Stimulated activated CD4-positive, alpha-beta T cell treated with anti-CD3 and anti-CD28 coated beads, Interleukin-12 subunit alpha, Interleukin-12 subunit beta, amount 100 ng/mL, for 4 hours (primary cell): Measurements from ENCODE around the gene S100A1.

ENCODE experiments used
- DNase-seq: peaks from one replicate; pipeline ENCODE4 v3.0.0-alpha.2; 2020

Gene S100A1

DNA sequence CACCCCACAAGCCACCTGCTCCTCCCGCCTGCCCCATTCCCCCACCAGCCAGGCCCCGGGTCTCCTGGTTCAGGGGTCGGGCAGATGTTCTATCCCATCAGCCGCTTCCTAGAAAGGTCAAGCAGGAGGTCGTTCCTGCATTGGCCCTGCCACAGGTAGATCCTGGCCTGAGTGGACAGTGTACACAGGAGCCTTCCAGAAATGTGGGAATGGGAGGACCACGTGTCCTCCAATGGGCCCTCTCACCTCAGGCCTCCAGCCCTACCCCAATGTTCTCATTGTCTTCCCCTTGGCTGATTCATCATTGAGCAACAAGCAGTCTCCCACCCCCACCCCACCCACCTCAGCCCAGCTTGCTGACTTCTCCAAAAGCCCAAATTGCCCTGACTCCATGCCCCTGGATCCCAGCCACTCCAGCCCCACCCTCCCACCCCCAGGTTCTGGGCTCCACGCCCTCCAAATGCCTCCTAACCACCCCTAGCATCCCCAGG is 17.4 kb upstream of the S100A1 start:
- DNase-seq = no peak

GRCh38 chr1:153611356-153611755 is 16.9 kb upstream of the S100A1 start:
- DNase-seq = no peak

- DNase-seq = no peak
These were observed 16.0 kb upstream of the S100A1 start for GRCh38 chr1:153612111-153612754.

GRCh38 chr1:153612755-153613331 is 15.4 kb upstream of the S100A1 start, which contains the start of gene S100A16:
TSS of gene S100A16 (minus strand) at chr1:153613137. CDS start at chr1:153608151, 4,986 bp downstream.
- DNase-seq = no peak

- no peak for DNase-seq
These were observed 14.8 kb upstream of the S100A1 start for GRCh38 chr1:153613406-153613805.

GRCh38 chr1:153614189-153614900 is 13.9 kb upstream of the S100A1 start:
- no peak for DNase-seq

DNA sequence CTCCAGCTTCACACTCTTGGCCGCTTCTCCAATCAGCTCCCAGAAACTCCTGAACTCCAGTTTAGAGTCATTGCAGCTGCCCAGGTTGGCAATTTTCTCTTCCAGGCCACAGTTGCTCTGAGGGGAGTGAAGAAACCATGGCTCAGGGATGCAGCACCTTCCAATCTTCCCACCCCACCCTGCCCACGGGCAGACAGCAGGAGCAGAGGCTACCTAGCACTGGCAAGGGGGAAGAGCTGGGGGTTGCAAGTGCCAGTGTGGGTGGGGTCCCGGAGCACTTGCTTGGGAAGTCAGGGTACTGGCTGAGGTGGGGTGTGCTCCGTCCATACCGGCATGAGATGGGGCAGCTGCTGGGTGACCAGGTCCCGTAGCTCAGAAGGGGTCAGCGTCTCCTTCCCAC is 13.3 kb upstream of the S100A1 start:
- DNase-seq = no peak

- no peak for DNase-seq
These were observed 12.8 kb upstream of the S100A1 start for GRCh38 chr1:153615406-153615805.

DNA sequence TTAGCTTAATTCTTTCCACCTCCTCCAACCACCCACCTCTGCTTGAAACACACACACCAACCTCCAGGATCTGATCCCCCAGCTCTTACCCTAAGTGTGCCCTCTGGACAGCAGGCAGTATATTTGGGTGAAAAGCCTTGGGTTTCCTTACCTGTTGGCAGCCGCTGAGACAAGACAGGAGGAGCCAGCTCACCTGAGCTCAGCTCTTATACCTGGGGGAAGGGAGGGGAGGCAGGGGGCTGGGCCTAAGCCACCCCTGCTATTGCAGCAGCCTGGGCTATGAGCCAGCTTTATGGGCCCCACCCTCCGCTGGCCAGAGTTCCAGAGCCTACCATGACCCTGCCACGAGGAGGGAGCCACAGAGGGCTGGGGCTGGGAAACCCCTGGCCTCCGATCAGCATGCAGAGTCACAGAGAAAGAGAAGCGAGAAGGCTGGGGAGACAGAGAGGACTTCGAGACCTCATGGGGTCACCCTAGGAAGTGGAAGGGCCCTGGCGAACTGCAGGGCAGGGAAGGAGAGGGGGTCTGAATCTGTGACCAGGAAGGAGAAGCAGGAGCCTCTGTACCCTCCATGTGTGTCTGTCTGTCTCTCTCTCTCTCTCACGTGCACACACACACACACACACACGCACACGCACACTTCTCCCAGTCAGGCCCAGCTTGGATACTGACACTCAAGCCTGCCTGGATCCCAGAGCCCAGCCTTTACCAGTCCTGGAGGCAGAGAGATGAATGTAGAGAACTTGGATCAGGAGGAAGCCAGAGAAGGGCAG is 11.9 kb upstream of the S100A1 start, which contains the start of gene S100A14:
TSS of gene S100A14 (minus strand) at position 182 of the 773 bp plus-strand sequence. CDS start 467 bp downstream, outside the sequence.
- DNase-seq = no peak

- DNase-seq = no peak
These were observed 11.3 kb upstream of the S100A1 start for GRCh38 chr1:153616917-153617311.

DNA sequence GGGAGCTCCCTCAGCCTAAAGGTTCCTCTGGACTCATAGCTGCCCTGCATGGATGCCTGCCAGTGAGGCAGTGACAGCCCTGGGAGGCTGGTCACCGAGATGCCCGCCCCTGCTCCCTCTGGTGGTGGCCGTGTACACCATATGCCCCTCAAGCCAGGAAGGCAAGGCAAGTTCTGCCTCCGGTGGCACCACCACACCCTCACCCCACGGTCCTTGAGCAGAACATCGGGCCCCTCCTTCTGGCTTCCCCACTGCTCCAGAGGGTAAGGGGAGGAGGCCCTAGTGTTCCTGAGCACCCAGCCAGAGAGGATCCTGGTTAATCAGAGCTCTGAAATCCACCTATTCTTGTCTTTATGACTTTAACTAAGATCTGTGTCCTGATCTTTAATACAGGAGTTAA is 10.6 kb upstream of the S100A1 start:
- no peak for DNase-seq

- DNase-seq = no peak
These were observed 9.1 kb upstream of the S100A1 start for GRCh38 chr1:153619171-153619570.

DNA sequence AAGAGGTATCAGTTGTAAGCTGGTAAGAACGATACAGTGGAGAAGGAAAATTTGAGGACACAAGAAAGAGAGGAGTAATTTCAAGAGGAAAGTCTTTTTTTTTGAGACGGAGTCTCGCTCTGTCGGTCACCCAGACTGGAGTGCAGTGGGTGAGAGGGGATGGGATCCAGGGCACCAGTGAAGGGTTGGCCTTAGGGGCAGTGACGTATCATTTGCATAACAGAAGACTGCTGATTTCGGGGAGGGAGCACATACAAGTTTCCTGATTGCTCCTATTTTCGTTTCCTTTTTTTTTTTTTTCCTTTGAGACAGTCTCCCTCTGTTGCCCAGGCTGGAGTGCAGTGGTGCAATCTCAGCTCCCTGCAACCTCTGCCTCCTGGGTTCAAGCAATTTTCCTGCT is 5.1 kb upstream of the S100A1 start:
- DNase-seq = no peak

- no peak for DNase-seq
These were observed 3.1 kb upstream of the S100A1 start for GRCh38 chr1:153624965-153625611.

GRCh38 chr1:153626477-153626903 is 1.7 kb upstream of the S100A1 start:
- DNase-seq = no peak

DNA sequence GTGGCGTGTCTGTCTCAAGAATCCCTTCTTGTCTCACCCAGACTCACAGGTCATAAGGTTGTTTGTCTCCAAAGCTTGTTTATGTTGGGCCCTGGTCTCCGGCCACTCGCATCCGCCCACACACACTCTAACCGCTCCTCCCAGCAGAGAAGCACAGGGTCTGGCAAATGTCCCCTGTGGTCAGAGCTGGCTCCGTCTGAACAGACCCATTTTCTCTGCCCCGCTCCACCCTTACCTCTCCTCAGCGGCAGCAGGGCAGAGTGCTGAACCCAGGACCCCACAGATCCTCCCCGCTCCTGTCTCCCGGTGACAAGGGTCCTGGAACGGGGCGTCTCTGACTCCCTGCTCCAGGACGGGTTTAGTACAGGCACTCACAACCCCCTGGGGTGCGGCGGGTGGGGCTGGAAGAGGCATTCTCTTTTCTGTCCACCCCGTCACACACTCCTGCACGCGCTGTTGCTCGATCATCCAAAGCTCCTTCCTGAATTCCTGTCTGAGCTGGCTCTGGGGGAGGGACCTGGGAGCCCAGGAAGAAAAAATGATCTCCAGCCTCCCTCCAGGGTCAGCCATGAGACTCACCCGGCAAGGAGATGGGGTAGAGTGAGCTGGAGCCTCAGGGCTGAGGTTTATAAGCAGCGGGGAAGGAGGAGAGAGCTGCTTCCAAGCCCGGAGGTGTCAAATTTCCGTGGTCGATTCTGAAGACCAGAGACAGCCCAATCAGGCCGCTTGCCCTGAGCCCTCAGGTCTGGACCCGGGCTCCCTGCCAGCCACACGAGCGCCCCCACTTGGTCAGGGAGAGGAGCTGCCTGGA is 1.1 kb upstream of the S100A1 start, which contains the start of gene S100A13:
TSS of gene S100A13 (minus strand) at position 602 of the 811 bp plus-strand sequence. CDS start 1,033 bp downstream, outside the sequence.
- no peak for DNase-seq

DNA sequence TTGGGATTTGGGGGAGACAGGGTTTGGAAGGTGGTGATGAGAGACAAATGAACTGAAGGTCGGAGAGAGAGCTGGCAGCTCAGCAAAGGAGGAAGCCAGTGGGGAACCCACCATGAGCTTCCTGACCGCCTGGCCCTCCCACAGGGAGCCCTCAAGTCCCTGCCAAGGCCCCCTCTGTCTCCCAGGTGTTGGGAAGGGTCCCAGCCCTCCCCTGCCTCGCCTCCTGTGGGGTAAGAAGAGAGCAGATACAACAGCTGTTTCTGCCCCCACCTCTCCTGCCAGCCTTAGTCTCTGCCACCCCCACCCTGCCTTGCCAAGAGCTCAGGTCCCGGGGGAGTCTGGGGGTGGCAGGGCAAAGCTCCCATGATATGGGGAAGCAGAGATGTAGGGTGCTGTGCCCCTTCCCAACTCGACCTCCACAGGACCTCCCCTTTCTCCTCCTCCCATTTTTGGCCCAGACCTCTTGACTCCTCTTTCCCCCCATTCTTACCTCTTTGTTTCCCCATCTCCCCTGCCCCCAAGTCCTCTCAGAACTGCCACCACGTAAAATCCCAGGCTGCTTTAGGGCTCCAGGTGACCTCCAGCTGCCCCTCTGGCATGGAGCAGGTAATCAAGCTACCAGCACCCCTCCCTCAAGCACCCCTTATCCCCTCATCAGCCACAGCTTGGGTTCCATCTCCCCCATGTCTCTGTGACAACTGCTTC is 556 bp downstream of the S100A1 start:
- no peak for DNase-seq

GRCh38 chr1:153629343-153629665 is 1.1 kb downstream of the S100A1 start:
- no peak for DNase-seq

GRCh38 chr1:153629971-153630370 is 1.7 kb downstream of the S100A1 start:
- DNase-seq = no peak

GRCh38 chr1:153630384-153630783 is 2.1 kb downstream of the S100A1 start:
- no peak for DNase-seq
